VCaP (cell line): ENCODE data around the gene SIK3.
A peak's percentile ranks its signal among the peaks of the same experiment; 100 is the strongest.

ENCODE experiments used
- H3K27ac ChIP-seq: fragments of 450-650 bp; 2 replicates; pipeline ENCODE4 v1.5.1; 2017
- CTCF ChIP-seq: fragments of 450-650 bp; conservative IDR thresholded peaks from 2 replicates; pipeline ENCODE4 v1.5.1; 2017; ENCODE audit warnings: mild to moderate bottlenecking, moderate library complexity

The SIK3 gene

DNA sequence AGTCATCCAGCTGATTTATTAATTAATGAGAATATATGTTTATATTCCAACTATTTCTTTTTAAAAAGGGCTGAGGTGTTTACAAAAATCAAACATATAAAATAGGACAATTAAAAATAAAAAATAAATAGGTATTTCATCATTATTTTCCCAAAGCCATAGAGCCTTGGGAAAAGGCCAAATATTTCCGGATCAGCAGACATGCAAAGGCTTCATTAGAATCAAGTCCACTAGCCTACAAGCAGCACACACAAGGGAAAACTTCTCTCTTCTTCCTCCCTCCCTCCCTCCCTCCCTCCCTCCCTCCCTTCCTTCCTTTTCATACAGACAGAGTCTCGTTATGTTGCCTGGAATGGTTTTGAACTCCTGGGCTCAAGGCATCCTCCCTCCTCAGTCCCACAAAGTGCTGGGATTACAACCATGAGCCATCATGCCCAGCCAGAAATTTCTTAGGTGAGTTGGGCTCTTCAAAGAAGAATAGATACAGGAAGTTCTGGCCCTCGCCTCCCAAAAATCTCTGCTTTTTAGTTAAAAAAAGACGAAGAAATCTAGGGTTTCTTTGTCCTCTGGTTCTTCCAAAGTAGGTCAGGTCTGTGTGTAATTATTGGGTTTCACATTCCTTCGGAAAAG, 121.2 kb downstream of the SIK3 start:
- no peak overlapping the region for H3K27ac ChIP-seq
- TF ChIP-seq CTCF: no peak

GRCh38 chr11:116975661-116976060, 122.6 kb downstream of the SIK3 start:
- TF ChIP-seq CTCF: no peak
- H3K27ac ChIP-seq: no peak overlapping the region

- no peak for TF ChIP-seq CTCF
- 0 out of 2 replicates have a peak overlapping the region, but pooled peaks have one; percentile 13 for H3K27ac ChIP-seq
These were observed 125.0 kb downstream of the SIK3 start for GRCh38 chr11:116973270-116973669.

GRCh38 chr11:116972691-116973090, 125.5 kb downstream of the SIK3 start:
- 0 out of 2 replicates have a peak overlapping the region, but pooled peaks have one; percentile 13 for H3K27ac ChIP-seq
- no peak for TF ChIP-seq CTCF

DNA sequence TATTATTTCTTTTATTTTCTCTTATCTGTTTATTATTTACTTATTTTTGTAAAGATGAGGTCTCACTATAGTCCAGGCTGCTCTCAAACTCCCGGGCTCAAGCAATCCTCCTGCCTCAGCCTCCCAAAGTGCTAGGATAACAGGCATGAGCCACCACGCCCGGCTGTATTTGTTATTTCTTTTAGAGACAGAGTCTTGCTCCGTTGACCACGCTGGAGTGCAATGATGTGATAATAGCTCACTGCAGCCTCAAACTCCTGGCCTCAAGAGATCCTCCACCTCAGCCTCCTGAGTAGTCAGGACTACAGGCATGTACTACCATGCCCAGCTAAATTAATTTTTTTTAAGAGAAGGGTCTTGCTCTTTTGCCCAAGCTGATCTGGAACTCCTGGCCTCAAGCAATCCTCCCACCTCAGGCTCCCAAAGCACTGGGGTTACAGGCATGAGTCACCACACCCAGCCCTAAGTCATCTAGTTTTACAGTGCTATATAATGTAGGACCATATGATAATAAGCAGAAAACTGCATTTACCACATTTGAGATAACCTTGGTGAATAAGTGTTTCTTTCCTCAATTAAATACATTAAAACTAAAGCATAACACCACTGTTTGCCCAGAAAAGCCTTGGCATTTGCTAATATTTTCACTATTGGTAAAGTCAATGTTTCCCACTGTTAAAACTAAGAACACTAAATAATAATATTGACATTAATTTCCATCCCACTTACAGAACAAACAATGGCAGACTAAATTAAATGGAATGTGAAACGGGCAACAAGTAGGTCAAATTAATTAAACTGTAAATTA, 127.5 kb downstream of the SIK3 start:
- no peak overlapping the region for H3K27ac ChIP-seq

DNA sequence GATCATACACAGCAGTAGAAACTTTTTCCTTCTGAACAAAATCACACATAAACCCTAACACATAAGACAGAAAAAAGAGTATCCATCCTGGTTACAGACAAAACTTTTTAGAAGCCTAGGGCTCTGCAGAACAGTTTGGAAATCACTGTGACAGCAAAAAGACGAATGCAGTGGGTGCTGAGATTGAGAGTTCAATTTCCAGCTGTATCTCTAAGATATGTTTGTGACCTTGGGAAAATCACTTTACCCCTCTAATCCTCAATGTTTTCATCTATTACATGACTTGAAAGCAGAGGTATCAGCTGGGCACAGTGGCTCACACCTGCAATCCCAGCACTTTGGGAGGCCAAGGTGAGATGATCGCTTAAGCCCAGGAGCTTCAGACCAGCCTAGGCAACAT, 128.5 kb downstream of the SIK3 start:
- TF ChIP-seq CTCF: no peak
- no peak overlapping the region for H3K27ac ChIP-seq

More for the DNA sequence above, 127.5 kb downstream of the SIK3 start:
- TF ChIP-seq CTCF: no peak

GRCh38 chr11:116964269-116964668, 134.0 kb downstream of the SIK3 start:
- no peak overlapping the region for H3K27ac ChIP-seq
- no peak for TF ChIP-seq CTCF
